Adrenal gland (tissue), 12 donors: Measurements from ENCODE around the gene ADARB2. TPM values are rescaled to one million over a fixed set of nuclear protein-coding genes. Genes with fewer than 3 reads are reported as not detected.

ENCODE experiments used
- DNase-seq, 7 donors: peaks; one replicate each; pipeline ENCODE4 v3.0.0-alpha.2; 2019 to 2020
- H3K27ac ChIP-seq, 5 donors: fragments of 200-600 bp; sonication (generic) in 4 of 5; 1 replicate in 3 of 5; 2 replicates in 2 of 5; pipeline versions ENCODE4 v1.5.1 to v1.8.0; 2016 to 2020; ENCODE audit warnings: mild to moderate bottlenecking in 1 of 5
- H3K27me3 ChIP-seq: fragments of 200-600 bp; 2 replicates; pipeline ENCODE4 v1.8.0; 2021
- H3K36me3 ChIP-seq, 2 donors: fragments of 200-600 bp; replicated peaks in 1 of 2; 1 replicate in 1 of 2; 2 replicates in 1 of 2; pipeline versions ENCODE4 v1.5.1 to v1.8.0; 2018 to 2022
- H3K4me1 ChIP-seq, 2 donors: fragments of 200-600 bp; replicated peaks in 1 of 2; 1 replicate in 1 of 2; 2 replicates in 1 of 2; pipeline versions ENCODE4 v1.5.1 to v1.8.0; 2018 to 2021
- H3K4me3 ChIP-seq, 4 donors: fragments of 200-600 bp; sonication (generic) in 3 of 4; one replicate each; pipeline ENCODE4 v1.5.1; 2016 to 2018
- H3K9me3 ChIP-seq, 3 donors: fragments of 200-600 bp; sonication (generic) in 1 of 3; replicated peaks in 1 of 3; 1 replicate in 2 of 3; 2 replicates in 1 of 3; pipeline versions ENCODE4 v1.5.1 to v1.8.0; 2016 to 2021
- CTCF ChIP-seq, 6 experiments: fragments of 450-650 bp in 4 of 6; fragments of 200-600 bp in 2 of 6; sonication (generic) in 1 of 6; IDR thresholded peaks; 1 replicate in 5 of 6; 2 replicates in 1 of 6; pipeline versions ENCODE4 v1.5.1 to v1.8.0; 2016 to 2021; ENCODE audit warnings: antibody characterized with exemption in 6 of 6, mild to moderate bottlenecking in 2 of 6, moderate library complexity in 1 of 6
- POLR2A ChIP-seq, 2 donors: fragments of 450-650 bp; IDR thresholded peaks; one replicate each; pipeline ENCODE4 v1.6.1; 2017; ENCODE audit warnings: antibody characterized with exemption in 2 of 2, mild to moderate bottlenecking in 2 of 2, moderate library complexity in 1 of 2
- WGBS, 4 donors: extraction: QIAGEN DNeasy Blood & Tissue Kit in 2 of 4; methylation state at CpG; one replicate each; pipeline versions ENCODE4 v1.1.5 to v1.1.7; 2013 to 2017; 5-methylcytosine and 5-hydroxymethylcytosine counted together
- intact Hi-C, 2 donors: fragments of 100-400 bp; cut with DNase I; formaldehyde crosslinking; loops; one replicate each; pipeline versions ENCODE4 v1.14.1 to v1.15.0; 2022 to 2023
- polyA plus RNA-seq, 3 donors: library from polyadenylated mRNA; stranded (reverse); fragments of 200-250 nt in 2 of 3; fragments of 350-450 nt in 1 of 3; fragmentation: Illumina TruSeq in 1 of 3; extraction: RNeasy Lipid Tissue Mini Kit (QIAGEN cat#74804) in 1 of 3; gene quantifications; one replicate each; pipeline ENCODE4 v1.2.3, GENCODE V29; 2013 to 2014
- total RNA-seq, 9 donors: library from RNA; depleted of rRNA in 4 of 9; stranded (reverse); fragments of >200 nt in 4 of 9; fragments of 120-200 nt in 1 of 9; fragmentation: NEBNext Ultra II Directional in 1 of 9; extraction: Animal tissue kit (Norgen Biotek cat#: 25700) in 1 of 9; gene quantifications; one replicate each; pipeline versions ENCODE4 v1.1.0 to v1.2.4, GENCODE V29; 2013 to 2023
- donor health status: healthy with polysubstance abuse.
- donor health status: Bipolar disorder and iron deficiency.
- donor health status: DM: yes; HTN: yes; CAD: no.
- donor health status: DM: no; HTN: no; CAD: no.
- donor health status: DM: no; HTN: no; CAD: no.
- donor health status: DM: yes; HTN: yes; CAD: no.

Gene ADARB2
- total and polyA plus RNA-seq, 12 donors = 0.14 to 3.1 (median 0.91) TPM

- no peak for TF ChIP-seq POLR2A (IDR thresholded peaks at IDR 0.05)
- no peak for TF ChIP-seq CTCF (IDR thresholded peaks at IDR 0.05)
- Histone ChIP-seq H3K9me3 (no peaks in the 10 kb centered on the region), H3K36me3 (no peaks in the 10 kb centered on the region), H3K27me3 (no peaks in the 10 kb centered on the region), H3K4me3 (no peak overlapping the region), H3K27ac (no peak overlapping the region), H3K4me1 (no peaks in the 10 kb centered on the region)
- intact Hi-C loops = no loop called here
- 82 to 90% (median 88%) methylated on average over 11 of the region's 11 CpGs for WGBS, 4 donors
- no peak for DNase-seq
These were observed 193.7 kb downstream of the ADARB2 start for GRCh38 chr10:1543596-1543995.

- no peak for DNase-seq
- intact Hi-C loops = no loop called here
- H3K36me3 ChIP-seq = no peaks in the 10 kb centered on the region
- no peaks in the 10 kb centered on the region for H3K27me3 ChIP-seq
- no peaks in the 10 kb centered on the region for H3K4me1 ChIP-seq
- no peak overlapping the region for H3K27ac ChIP-seq
- no peaks in the 10 kb centered on the region for H3K9me3 ChIP-seq
- TF ChIP-seq CTCF (IDR thresholded peaks at IDR 0.05) = no peak
- no peak for TF ChIP-seq POLR2A (IDR thresholded peaks at IDR 0.05)
- no peak overlapping the region for H3K4me3 ChIP-seq
- WGBS, 4 donors = 91 to 98% (median 94%) methylated on average over 10 to 21 of the region's 21 CpGs
These were observed 194.4 kb downstream of the ADARB2 start for GRCh38 chr10:1542941-1543340.

- no peaks in the 10 kb centered on the region for H3K36me3 ChIP-seq
- H3K4me1 ChIP-seq = no peaks in the 10 kb centered on the region
- no peak for DNase-seq
- no peaks in the 10 kb centered on the region for H3K9me3 ChIP-seq
- no peak overlapping the region for H3K27ac ChIP-seq
- no peak for TF ChIP-seq CTCF (IDR thresholded peaks at IDR 0.05)
- no peak for TF ChIP-seq POLR2A (IDR thresholded peaks at IDR 0.05)
- intact Hi-C loops = no loop called here
- H3K27me3 ChIP-seq = no peaks in the 10 kb centered on the region
- 76 to 92% (median 86%) methylated on average over 10 to 14 of the region's 14 CpGs for WGBS, 4 donors
- H3K4me3 ChIP-seq = no peak overlapping the region
These were observed 197.2 kb downstream of the ADARB2 start for GRCh38 chr10:1540144-1540543.

GRCh38 chr10:1539216-1539615, 198.1 kb downstream of the ADARB2 start:
- no peak for DNase-seq
- H3K4me3 ChIP-seq = no peak overlapping the region
- intact Hi-C loops = no loop called here
- TF ChIP-seq POLR2A (IDR thresholded peaks at IDR 0.05) = no peak
- no peak for TF ChIP-seq CTCF (IDR thresholded peaks at IDR 0.05)
- no peaks in the 10 kb centered on the region for H3K36me3 ChIP-seq
- no peaks in the 10 kb centered on the region for H3K9me3 ChIP-seq
- no peak overlapping the region for H3K27ac ChIP-seq
- 70 to 78% (median 78%) methylated on average over 4 to 5 of the region's 5 CpGs for WGBS, 4 donors
- no peaks in the 10 kb centered on the region for H3K4me1 ChIP-seq
- H3K27me3 ChIP-seq = no peaks in the 10 kb centered on the region
